Measurements from ENCODE around the gene SYNJ2.

Gene SYNJ2

GRCh38 chr6:158124288-158124687 is 142.6 kb downstream of the SYNJ2 start:
- DNase-seq (ENCODE audit: low read depth in 3 of 3) = no peak

GRCh38 chr6:158125271-158125670 is 143.6 kb downstream of the SYNJ2 start:
- DNase-seq (ENCODE audit: low read depth in 3 of 3) = no peak

GRCh38 chr6:158131926-158132325 is 150.3 kb downstream of the SYNJ2 start:
- DNase-seq (ENCODE audit: low read depth in 3 of 3) = no peak

GRCh38 chr6:158142789-158143188 is 161.1 kb downstream of the SYNJ2 start:
- no peak for DNase-seq (ENCODE audit: low read depth in 3 of 3)

- DNase-seq (ENCODE audit: low read depth in 3 of 3) = no peak
Observed at GRCh38 chr6:158143700-158144099, 162.0 kb downstream of the SYNJ2 start.
